ENCODE results near the gene NR4A3. TPM values are rescaled to one million over a fixed set of nuclear protein-coding genes. Genes with fewer than 3 reads are reported as not detected.

NR4A3 gene
- total RNA-seq, 4 donors from 2014 or later, result 1.8 to 34.0 (median 3.8) TPM

GRCh38 chr9:99840072-99840471 lies 18.4 kb downstream of the NR4A3 start:
- no peak for ATAC-seq
- H3K36me3 ChIP-seq, result peaks cover 0 to 3% of the 10 kb centered on the region in 2 donors
- in situ Hi-C loops (cut with MboI; ENCODE audit: low sequenced_read_pairs in 4 of 4), result no loop called here
- DNase-seq, result no peak
- no peaks in the 10 kb centered on the region for H3K4me1 ChIP-seq
- H3K27ac ChIP-seq, result no peak overlapping the region
- intact Hi-C loops (cut with DNase I; ENCODE audit: low total_unique reads), result no loop called here
- no peak overlapping the region for H3K4me3 ChIP-seq
- TF ChIP-seq POLR2A (IDR thresholded peaks at IDR 0.05) (no peak), CTCF (IDR thresholded peaks at IDR 0.05 in 4 of 5, conservative IDR thresholded peaks at IDR 0.05 in 1 of 5) (no peak)
- no peaks in the 10 kb centered on the region for H3K9me3 ChIP-seq
- H3K27me3 ChIP-seq, result no peaks in the 10 kb centered on the region

GRCh38 chr9:99845063-99845462 lies 23.4 kb downstream of the NR4A3 start:
- Histone ChIP-seq H3K4me3 (no peak overlapping the region), H3K9me3 (no peaks in the 10 kb centered on the region), H3K27me3 (no peaks in the 10 kb centered on the region), H3K27ac (no peak overlapping the region), H3K4me1 (no peaks in the 10 kb centered on the region), H3K36me3 (peaks cover 0 to 28% of the 10 kb centered on the region in 2 donors)
- no peak for TF ChIP-seq CTCF (IDR thresholded peaks at IDR 0.05 in 4 of 5, conservative IDR thresholded peaks at IDR 0.05 in 1 of 5)
- TF ChIP-seq POLR2A (IDR thresholded peaks at IDR 0.05), result no peak
- no peak for DNase-seq
- intact Hi-C loops (cut with DNase I; ENCODE audit: low total_unique reads), result no loop called here
- no peak for ATAC-seq
- in situ Hi-C loops (cut with MboI; ENCODE audit: low sequenced_read_pairs in 4 of 4), result no loop called here

GRCh38 chr9:99848447-99848846 lies 26.8 kb downstream of the NR4A3 start:
- Histone ChIP-seq H3K27ac (no peak overlapping the region), H3K27me3 (no peaks in the 10 kb centered on the region), H3K4me3 (no peak overlapping the region), H3K9me3 (no peaks in the 10 kb centered on the region), H3K4me1 (no peaks in the 10 kb centered on the region), H3K36me3 (peaks cover 0 to 28% of the 10 kb centered on the region in 2 donors)
- in situ Hi-C loops (cut with MboI; ENCODE audit: low sequenced_read_pairs in 4 of 4), result no loop called here
- DNase-seq (no peak), ATAC-seq (no peak)
- TF ChIP-seq POLR2A (IDR thresholded peaks at IDR 0.05) (no peak), CTCF (IDR thresholded peaks at IDR 0.05 in 4 of 5, conservative IDR thresholded peaks at IDR 0.05 in 1 of 5) (no peak)
- intact Hi-C loops (cut with DNase I; ENCODE audit: low total_unique reads), result no loop called here

- Histone ChIP-seq H3K27me3 (no peaks in the 10 kb centered on the region), H3K4me3 (no peak overlapping the region), H3K4me1 (no peaks in the 10 kb centered on the region), H3K36me3 (peaks cover 0 to 17% of the 10 kb centered on the region in 2 donors), H3K9me3 (no peaks in the 10 kb centered on the region), H3K27ac (no peak overlapping the region)
- intact Hi-C loops (cut with DNase I; ENCODE audit: low total_unique reads) (no loop called here), in situ Hi-C loops (cut with MboI; ENCODE audit: low sequenced_read_pairs in 4 of 4) (no loop called here)
- no peak for TF ChIP-seq CTCF (IDR thresholded peaks at IDR 0.05 in 4 of 5, conservative IDR thresholded peaks at IDR 0.05 in 1 of 5)
- no peak for TF ChIP-seq POLR2A (IDR thresholded peaks at IDR 0.05)
- no peak for ATAC-seq
- no peak for DNase-seq
Measured at GRCh38 chr9:99850736-99851499, 29.2 kb downstream of the NR4A3 start.

GRCh38 chr9:99851500-99851822 lies 29.8 kb downstream of the NR4A3 start:
- Histone ChIP-seq H3K27ac (no peak overlapping the region), H3K4me1 (no peaks in the 10 kb centered on the region), H3K27me3 (no peaks in the 10 kb centered on the region), H3K4me3 (no peak overlapping the region), H3K9me3 (no peaks in the 10 kb centered on the region), H3K36me3 (peaks cover 0 to 13% of the 10 kb centered on the region in 2 donors)
- TF ChIP-seq POLR2A (IDR thresholded peaks at IDR 0.05) (no peak), CTCF (IDR thresholded peaks at IDR 0.05 in 4 of 5, conservative IDR thresholded peaks at IDR 0.05 in 1 of 5) (no peak)
- in situ Hi-C loops (cut with MboI; ENCODE audit: low sequenced_read_pairs in 4 of 4) (no loop called here), intact Hi-C loops (cut with DNase I; ENCODE audit: low total_unique reads) (no loop called here)
- ATAC-seq, result no peak
- DNase-seq, result no peak

All from gastrocnemius medialis (tissue), 4 donors.